K562 (cell line): Measurements from ENCODE around the gene ZDHHC20. TPM values are rescaled to one million over a fixed set of nuclear protein-coding genes. Genes with fewer than 3 reads are reported as not detected.

Experiments used
- ATAC-seq: fragments of 200-7000 bp; cut with Tn5 transposase; 3 replicates; pipeline ENCODE4 v1.9.1; 2020; ENCODE audit warnings: moderate library complexity
- BruUV-seq: library from RNA; stranded (reverse); fragments of 400-500 nt; replicated peaks from 2 replicates; lab custom pipeline; 2021; lab: Mats Ljungman, UMichigan
- CTCF ChIA-PET: fragments of 300-600 bp; formaldehyde crosslinking; extraction: SDS; loops from one replicate; lab custom pipeline; 2021; ENCODE audit warnings: low intra/inter-chr PET ratio; lab: Yijun Ruan, JAX
- POLR2A ChIA-PET: fragments of 300-600, 350-650 bp; sonication (Branson Sonifier 250); formaldehyde crosslinking; extraction: SDS; loops from one replicate; lab custom pipeline; 2021; ENCODE audit warnings: antibody characterized with exemption, inconsistent platforms; lab: Yijun Ruan, JAX
- DNase-seq, 4 experiments: peaks; one replicate each; pipeline versions ENCODE4 v3.0.0 to v3.0.0-alpha.2; 2011 to 2018; ENCODE audit warnings: low spot score in 3 of 4, mixed read lengths in 3 of 4; ENCODE audit errors: extremely low read depth in 1 of 4
- FAIRE-seq: peaks from 2 replicates; lab custom pipeline; 2011; peaks lifted over from hg19 to GRCh38; lab: Jason Lieb, UNC
- H2AFZ ChIP-seq: 2 replicates; pipeline ENCODE4 v1.6.0; 2011; ENCODE audit warnings: low read depth, low read length, control low read depth, inconsistent platforms
- H3K27ac ChIP-seq: fragments of 200-600 bp; 3 replicates; pipeline ENCODE4 v1.8.0; 2011; ENCODE audit warnings: low read depth, mild to moderate bottlenecking, control low read depth, inconsistent platforms, low read length, moderate library complexity, mixed read lengths; ENCODE audit errors: extremely low read depth
- H3K27me3 ChIP-seq, 2 experiments: fragments of 300-600 bp in 1 of 2; 2 replicates in 1 of 2; 3 replicates in 1 of 2; pipeline versions ENCODE4 v1.6.0 to v1.8.0; 2011; ENCODE audit warnings: inconsistent platforms in 2 of 2, low read length in 2 of 2, mild to moderate bottlenecking in 1 of 2, mixed read lengths in 1 of 2, moderate library complexity in 1 of 2; ENCODE audit not compliant: control insufficient read depth in 2 of 2, insufficient read depth in 2 of 2
- H3K36me3 ChIP-seq: fragments of 300-600 bp; 3 replicates; pipeline ENCODE4 v1.8.0; 2011; ENCODE audit warnings: mild to moderate bottlenecking, low read length, inconsistent platforms; ENCODE audit not compliant: control insufficient read depth, insufficient read depth
- H3K4me1 ChIP-seq, 2 experiments: fragments of 200-600 bp in 1 of 2; replicated peaks in 1 of 2; 2 replicates in 1 of 2; 3 replicates in 1 of 2; pipeline versions ENCODE4 v1.5.1 to v1.8.0; 2011; ENCODE audit warnings: inconsistent platforms in 2 of 2, low read length in 2 of 2, mild to moderate bottlenecking in 1 of 2, mixed read lengths in 1 of 2, moderate library complexity in 1 of 2; ENCODE audit not compliant: control insufficient read depth in 2 of 2, insufficient read depth in 2 of 2
- H3K4me2 ChIP-seq: 2 replicates; pipeline ENCODE4 v1.6.1; 2011; ENCODE audit warnings: low read length, control low read depth, inconsistent platforms, mixed read lengths; ENCODE audit not compliant: insufficient read depth
- H3K4me3 ChIP-seq: fragments of 200-600 bp; sonication (generic), shearing (Covaris generic); 2 replicates; pipeline ENCODE4 v1.5.1; 2016; ENCODE audit warnings: control low read depth, inconsistent platforms
- H3K79me2 ChIP-seq: fragments of 200-600 bp; 3 replicates; pipeline ENCODE4 v1.8.0; 2011; ENCODE audit warnings: low read length, inconsistent platforms; ENCODE audit not compliant: control insufficient read depth, insufficient read depth
- H3K9ac ChIP-seq, 2 experiments: 2 replicates each; pipeline versions ENCODE4 v1.6.0 to v1.6.1; 2011; ENCODE audit warnings: low read depth in 2 of 2, low read length in 2 of 2, control low read depth in 1 of 2, inconsistent platforms in 1 of 2, mild to moderate bottlenecking in 1 of 2, mixed read lengths in 1 of 2; ENCODE audit not compliant: insufficient read depth in 1 of 2
- H3K9me1 ChIP-seq: one replicate; pipeline ENCODE4 v1.6.0; 2011; ENCODE audit warnings: inconsistent platforms, mild to moderate bottlenecking, low read length, moderate library complexity; ENCODE audit not compliant: control insufficient read depth, insufficient read depth
- H3K9me3 ChIP-seq: replicated peaks from 2 replicates; pipeline ENCODE4 v1.5.1; 2011; ENCODE audit warnings: low read depth, low read length, inconsistent platforms; ENCODE audit not compliant: control insufficient read depth, insufficient read depth
- H4K20me1 ChIP-seq: replicated peaks from 2 replicates; pipeline ENCODE4 v1.6.1; 2011; ENCODE audit warnings: low read length, inconsistent platforms, mixed read lengths; ENCODE audit not compliant: control insufficient read depth, insufficient read depth
- ADNP ChIP-seq: fragments of 200-800 bp; sonication (Bioruptor generic); IDR thresholded peaks from 2 replicates; pipeline ENCODE4 v1.6.1; 2016; ENCODE audit warnings: missing genetic modification characterization, missing compliant biosample characterization
- ATF7 ChIP-seq: fragments of 450-650 bp; IDR thresholded peaks from 2 replicates; pipeline ENCODE4 v1.7.1; 2014; ENCODE audit warnings: mild to moderate bottlenecking, moderate library complexity
- DPF2 ChIP-seq: fragments of 450-650 bp; IDR thresholded peaks from 2 replicates; pipeline ENCODE4 v1.6.1; 2016
- EHMT2 ChIP-seq: fragments of 450-650 bp; IDR thresholded peaks from 2 replicates; pipeline ENCODE4 v1.6.1; 2018; ENCODE audit warnings: antibody characterized with exemption
- HDAC6 ChIP-seq: IDR thresholded peaks from 2 replicates; pipeline ENCODE4 v1.6.1; 2012; ENCODE audit warnings: low read depth, mild to moderate bottlenecking, control low read depth, inconsistent platforms, low read length, moderate library complexity
- MCM5 ChIP-seq: fragments of 450-650 bp; IDR thresholded peaks from 2 replicates; pipeline ENCODE4 v1.6.1; 2016; ENCODE audit warnings: low read depth
- NR2C1 ChIP-seq, 2 experiments: fragments of 450-650 bp; IDR thresholded peaks; 2 replicates each; pipeline ENCODE4 v1.6.1; 2017; ENCODE audit warnings: mild to moderate bottlenecking in 2 of 2, antibody characterized with exemption in 1 of 2, inconsistent platforms in 1 of 2, missing compliant biosample characterization in 1 of 2, missing genetic modification characterization in 1 of 2
- YY1 ChIP-seq, 3 experiments: IDR thresholded peaks; 2 replicates each; pipeline ENCODE4 v1.6.1; 2011; ENCODE audit warnings: low read length in 2 of 3, mild to moderate bottlenecking in 2 of 3, moderate library complexity in 2 of 3, borderline replicate concordance in 1 of 3, control low read depth in 1 of 3, low read depth in 1 of 3; ENCODE audit not compliant: insufficient read depth in 3 of 3, insufficient replicate concordance in 2 of 3, control insufficient read depth in 1 of 3, insufficient read length in 1 of 3; ENCODE audit errors: extremely low read depth in 1 of 3
- ZNF41 ChIP-seq: fragments of 250-450 bp; sonication (Bioruptor Pico); conservative IDR thresholded peaks from 2 replicates; pipeline ENCODE4 v1.4.0; 2020; ENCODE audit warnings: mild to moderate bottlenecking
- ZNF717 ChIP-seq: fragments of 250-450 bp; sonication (Bioruptor Pico); IDR thresholded peaks from 2 replicates; pipeline ENCODE4 v1.5.0; 2021
- ZNF780A ChIP-seq: fragments of 250-450 bp; sonication (Bioruptor Pico); IDR thresholded peaks from 2 replicates; pipeline ENCODE4 v1.5.0; 2021; ENCODE audit warnings: mild to moderate bottlenecking
- WGBS: fragments of 100-300 bp; shearing (Covaris generic); methylation state at CpG from one replicate; pipeline ENCODE4 v1.1.6; 2016; ENCODE audit warnings: low coverage, mixed read lengths; ENCODE audit not compliant: insufficient coverage; ENCODE audit errors: missing lambda C conversion rate; 5-methylcytosine and 5-hydroxymethylcytosine counted together
- in situ Hi-C: fragments of 300-500 bp; cut with MboI; formaldehyde crosslinking; loops from 4 replicates; pipeline ENCODE4 v1.15.0; 2018; ENCODE audit warnings: inconsistent platforms, mixed read lengths
- intact Hi-C: fragments of 100-400 bp; cut with micrococcal nuclease; formaldehyde crosslinking; loops from 2 replicates; pipeline ENCODE4 v1.14.2; 2022
- polyA plus RNA-seq, 8 experiments: library from polyadenylated mRNA; depleted of rRNA in 4 of 8; stranded (reverse) in 5 of 8; unstranded in 3 of 8; fragments of >200 nt; fragmentation: Nextera tagmentation in 2 of 8; fragmentation: Illumina TruSeq in 1 of 8; extraction: Ambion mirVana in 2 of 8; extraction: Trizol in 1 of 8; gene quantifications; 2 replicates each; pipeline versions ENCODE4 v1.2.1 to v1.2.3, GENCODE V29; 2011 to 2014; ENCODE audit warnings: inconsistent platforms in 1 of 8, missing spikeins in 1 of 8
- total RNA-seq, 7 experiments: library from RNA; depleted of rRNA in 6 of 7; stranded (reverse); fragments of >200 nt in 6 of 7; fragmentation: Illumina TruSeq in 2 of 7; extraction: Trizol in 2 of 7; gene quantifications; 2 replicates each; pipeline versions ENCODE4 v1.2.1 to v1.2.3, GENCODE V29; 2011 to 2021; ENCODE audit warnings: low replicate concordance in 1 of 7
- TF ChIP-seq, protein P1 (sequence below): fragments of 250-450 bp; sonication (Bioruptor Pico); IDR thresholded peaks from 2 replicates; pipeline ENCODE4 v1.5.0; 2020; ENCODE audit warnings: mild to moderate bottlenecking
- TF ChIP-seq, protein P2 (sequence below): fragments of 250-450 bp; sonication (Bioruptor Pico); IDR thresholded peaks from 2 replicates; pipeline ENCODE4 v1.8.0; 2022; ENCODE audit warnings: inconsistent platforms, mild to moderate bottlenecking, moderate library complexity, borderline replicate concordance
- TF ChIP-seq, protein P3 (sequence below): IDR thresholded peaks from 3 replicates; pipeline ENCODE4 v1.6.1; 2011; ENCODE audit warnings: borderline replicate concordance, mild to moderate bottlenecking; ENCODE audit not compliant: insufficient read length, insufficient read depth
- TF ChIP-seq, protein P4 (sequence below): fragments of 200-800 bp; sonication (Bioruptor generic); IDR thresholded peaks from 2 replicates; pipeline ENCODE4 v1.6.1; 2017; ENCODE audit warnings: missing genetic modification characterization, missing compliant biosample characterization
- TF ChIP-seq, protein P5 (sequence below): sonication (generic); formaldehyde crosslinking; IDR thresholded peaks from 2 replicates; pipeline ENCODE4 v1.9.0; 2022; ENCODE audit warnings: mild to moderate bottlenecking, missing genetic modification reagents

ZDHHC20 gene
- total and polyA plus RNA-seq, 9 of the 15 experiments (the other 6 are each of a cell fraction or from before 2014, with no cell fraction given) = 2.7 to 20.9 (median 15.8) TPM

DNA sequence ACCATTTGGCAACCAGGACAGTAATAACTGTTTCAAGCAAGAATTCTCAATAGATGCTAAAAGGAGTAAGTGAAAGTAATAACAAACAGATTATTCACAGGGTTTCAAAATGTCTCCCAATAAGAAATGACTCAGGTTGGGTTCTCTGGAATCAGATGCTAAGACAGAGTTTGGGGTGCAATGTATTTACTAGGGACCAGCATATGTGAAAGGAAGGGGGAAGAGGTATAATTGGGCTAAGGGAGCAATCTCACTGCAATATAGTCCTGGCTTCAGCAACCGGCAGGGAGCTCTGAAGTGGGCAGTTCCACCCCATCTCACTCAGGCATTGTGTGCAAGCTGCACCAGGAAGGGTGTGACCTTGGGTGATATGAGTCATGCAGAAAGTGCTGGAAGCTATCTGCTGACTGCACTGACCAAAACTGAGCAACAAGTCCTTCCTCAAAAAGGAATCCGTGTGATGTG is 23.4 kb downstream of the ZDHHC20 start:
- Histone ChIP-seq H3K36me3 (no peaks in the 10 kb centered on the region), H4K20me1 (no peaks in the 10 kb centered on the region), H3K9ac (peak overlapping the region in 1 of 2 experiments; percentile 10; a peak in 1 of 4 replicates), H3K4me2 (peak overlapping the region; percentile 63), H2AFZ (0 out of 2 replicates have a peak overlapping the region, but pooled peaks have one; percentile 7), H3K27ac (peak overlapping the region; percentile 51), H3K27me3 (no peaks in the 10 kb centered on the region), H3K9me3 (no peaks in the 10 kb centered on the region), H3K79me2 (peaks cover 21% of the 10 kb centered on the region), H3K4me3 (no peak overlapping the region), H3K4me1 (peaks cover 0 to 10% of the 10 kb centered on the region in 2 experiments; a peak in 2 of 5 replicates), H3K9me1 (no peaks in the 10 kb centered on the region)
- FAIRE-seq (peak; percentile 94), DNase-seq (peak; percentile 44 to 79 (median 60)), ATAC-seq (peak; percentile 100)
- WGBS = 0% methylated on average over 2 of the region's 2 CpGs
- intact Hi-C loops (no loop called here), in situ Hi-C loops (no loop called here)
- no TSS peak for BruUV-seq
- CTCF ChIA-PET = no interaction called here
- POLR2A ChIA-PET = interaction anchor here (0.6 to 1.4 kb wide), 3 partner anchors 9 to 18 kb away, joined by 3 to 4 read pairs (median 4); no protein-coding TSS in a partner anchor
- TF ChIP-seq EHMT2 (peak; percentile 51; the same call in 1 of the 2 replicates), ZNF717 (CRISPR knock-in tag) (no peak), HDAC6 (no peak), NR2C1 (IDR thresholded peaks at IDR 0.05) (no peak), NR2C1 (tag; IDR thresholded peaks at IDR 0.05) (0 out of 2 replicates have a peak, but pooled peaks have one; percentile 14), ZNF41 (CRISPR knock-in tag) (no peak), DPF2 (peak; percentile 61; the same call in 1 of the 2 replicates), MCM5 (no peak), ZNF780A (CRISPR knock-in tag) (no peak), YY1 (IDR thresholded peaks at IDR 0.05; ENCODE audit: borderline replicate concordance in 1 of 3, control insufficient read depth in 1 of 3, extremely low read depth in 1 of 3, insufficient read depth in 3 of 3, insufficient read length in 1 of 3, insufficient replicate concordance in 2 of 3, low read depth in 1 of 3, low read length in 2 of 3) (no peak), ATF7 (peak; percentile 38; the same call in 1 of the 2 replicates), ADNP (tag) (no peak)
- TF ChIP-seq, protein P1, sequence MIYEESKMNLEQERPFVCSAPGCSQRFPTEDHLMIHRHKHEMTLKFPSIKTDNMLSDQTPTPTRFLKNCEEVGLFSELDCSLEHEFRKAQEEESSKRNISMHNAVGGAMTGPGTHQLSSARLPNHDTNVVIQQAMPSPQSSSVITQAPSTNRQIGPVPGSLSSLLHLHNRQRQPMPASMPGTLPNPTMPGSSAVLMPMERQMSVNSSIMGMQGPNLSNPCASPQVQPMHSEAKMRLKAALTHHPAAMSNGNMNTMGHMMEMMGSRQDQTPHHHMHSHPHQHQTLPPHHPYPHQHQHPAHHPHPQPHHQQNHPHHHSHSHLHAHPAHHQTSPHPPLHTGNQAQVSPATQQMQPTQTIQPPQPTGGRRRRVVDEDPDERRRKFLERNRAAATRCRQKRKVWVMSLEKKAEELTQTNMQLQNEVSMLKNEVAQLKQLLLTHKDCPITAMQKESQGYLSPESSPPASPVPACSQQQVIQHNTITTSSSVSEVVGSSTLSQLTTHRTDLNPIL (CRISPR knock-in tag) = no peak
- TF ChIP-seq, protein P2, sequence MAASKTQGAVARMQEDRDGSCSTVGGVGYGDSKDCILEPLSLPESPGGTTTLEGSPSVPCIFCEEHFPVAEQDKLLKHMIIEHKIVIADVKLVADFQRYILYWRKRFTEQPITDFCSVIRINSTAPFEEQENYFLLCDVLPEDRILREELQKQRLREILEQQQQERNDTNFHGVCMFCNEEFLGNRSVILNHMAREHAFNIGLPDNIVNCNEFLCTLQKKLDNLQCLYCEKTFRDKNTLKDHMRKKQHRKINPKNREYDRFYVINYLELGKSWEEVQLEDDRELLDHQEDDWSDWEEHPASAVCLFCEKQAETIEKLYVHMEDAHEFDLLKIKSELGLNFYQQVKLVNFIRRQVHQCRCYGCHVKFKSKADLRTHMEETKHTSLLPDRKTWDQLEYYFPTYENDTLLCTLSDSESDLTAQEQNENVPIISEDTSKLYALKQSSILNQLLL (CRISPR knock-in tag) = no peak
- TF ChIP-seq, protein P3, sequence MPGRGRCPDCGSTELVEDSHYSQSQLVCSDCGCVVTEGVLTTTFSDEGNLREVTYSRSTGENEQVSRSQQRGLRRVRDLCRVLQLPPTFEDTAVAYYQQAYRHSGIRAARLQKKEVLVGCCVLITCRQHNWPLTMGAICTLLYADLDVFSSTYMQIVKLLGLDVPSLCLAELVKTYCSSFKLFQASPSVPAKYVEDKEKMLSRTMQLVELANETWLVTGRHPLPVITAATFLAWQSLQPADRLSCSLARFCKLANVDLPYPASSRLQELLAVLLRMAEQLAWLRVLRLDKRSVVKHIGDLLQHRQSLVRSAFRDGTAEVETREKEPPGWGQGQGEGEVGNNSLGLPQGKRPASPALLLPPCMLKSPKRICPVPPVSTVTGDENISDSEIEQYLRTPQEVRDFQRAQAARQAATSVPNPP = no peak
- TF ChIP-seq, protein P4, sequence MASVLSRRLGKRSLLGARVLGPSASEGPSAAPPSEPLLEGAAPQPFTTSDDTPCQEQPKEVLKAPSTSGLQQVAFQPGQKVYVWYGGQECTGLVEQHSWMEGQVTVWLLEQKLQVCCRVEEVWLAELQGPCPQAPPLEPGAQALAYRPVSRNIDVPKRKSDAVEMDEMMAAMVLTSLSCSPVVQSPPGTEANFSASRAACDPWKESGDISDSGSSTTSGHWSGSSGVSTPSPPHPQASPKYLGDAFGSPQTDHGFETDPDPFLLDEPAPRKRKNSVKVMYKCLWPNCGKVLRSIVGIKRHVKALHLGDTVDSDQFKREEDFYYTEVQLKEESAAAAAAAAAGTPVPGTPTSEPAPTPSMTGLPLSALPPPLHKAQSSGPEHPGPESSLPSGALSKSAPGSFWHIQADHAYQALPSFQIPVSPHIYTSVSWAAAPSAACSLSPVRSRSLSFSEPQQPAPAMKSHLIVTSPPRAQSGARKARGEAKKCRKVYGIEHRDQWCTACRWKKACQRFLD (CRISPR knock-in tag) = no peak
- TF ChIP-seq, protein P5, sequence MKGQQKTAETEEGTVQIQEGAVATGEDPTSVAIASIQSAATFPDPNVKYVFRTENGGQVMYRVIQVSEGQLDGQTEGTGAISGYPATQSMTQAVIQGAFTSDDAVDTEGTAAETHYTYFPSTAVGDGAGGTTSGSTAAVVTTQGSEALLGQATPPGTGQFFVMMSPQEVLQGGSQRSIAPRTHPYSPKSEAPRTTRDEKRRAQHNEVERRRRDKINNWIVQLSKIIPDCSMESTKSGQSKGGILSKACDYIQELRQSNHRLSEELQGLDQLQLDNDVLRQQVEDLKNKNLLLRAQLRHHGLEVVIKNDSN (CRISPR knock-in tag) = no peak
